22Rv1 (cell line): ENCODE results near the gene MLH1.
A peak's percentile ranks its signal among the peaks of the same experiment; 100 is the strongest.

Experiments
- H3K27ac ChIP-seq: fragments of 450-650 bp; 2 replicates; pipeline ENCODE4 v1.5.1; 2017
- ZFX ChIP-seq: fragments of 450-650 bp; IDR thresholded peaks from 2 replicates; pipeline ENCODE4 v1.6.1; 2017; ENCODE audit warnings: antibody characterized with exemption, borderline replicate concordance
- TF ChIP-seq, protein P1 (sequence below): fragments of 450-650 bp; IDR thresholded peaks from 2 replicates; pipeline ENCODE4 v1.5.1; 2017; ENCODE audit warnings: mild to moderate bottlenecking

Gene MLH1

GRCh38 chr3:36989005-36989404, 4.3 kb upstream of the MLH1 start:
- no peak overlapping the region for H3K27ac ChIP-seq

GRCh38 chr3:36989568-36989967, 3.8 kb upstream of the MLH1 start:
- H3K27ac ChIP-seq, result no peak overlapping the region
- no peak for TF ChIP-seq ZFX
- TF ChIP-seq, protein P1, sequence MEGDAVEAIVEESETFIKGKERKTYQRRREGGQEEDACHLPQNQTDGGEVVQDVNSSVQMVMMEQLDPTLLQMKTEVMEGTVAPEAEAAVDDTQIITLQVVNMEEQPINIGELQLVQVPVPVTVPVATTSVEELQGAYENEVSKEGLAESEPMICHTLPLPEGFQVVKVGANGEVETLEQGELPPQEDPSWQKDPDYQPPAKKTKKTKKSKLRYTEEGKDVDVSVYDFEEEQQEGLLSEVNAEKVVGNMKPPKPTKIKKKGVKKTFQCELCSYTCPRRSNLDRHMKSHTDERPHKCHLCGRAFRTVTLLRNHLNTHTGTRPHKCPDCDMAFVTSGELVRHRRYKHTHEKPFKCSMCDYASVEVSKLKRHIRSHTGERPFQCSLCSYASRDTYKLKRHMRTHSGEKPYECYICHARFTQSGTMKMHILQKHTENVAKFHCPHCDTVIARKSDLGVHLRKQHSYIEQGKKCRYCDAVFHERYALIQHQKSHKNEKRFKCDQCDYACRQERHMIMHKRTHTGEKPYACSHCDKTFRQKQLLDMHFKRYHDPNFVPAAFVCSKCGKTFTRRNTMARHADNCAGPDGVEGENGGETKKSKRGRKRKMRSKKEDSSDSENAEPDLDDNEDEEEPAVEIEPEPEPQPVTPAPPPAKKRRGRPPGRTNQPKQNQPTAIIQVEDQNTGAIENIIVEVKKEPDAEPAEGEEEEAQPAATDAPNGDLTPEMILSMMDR, result no peak

More at GRCh38 chr3:36989005-36989404, 4.3 kb upstream of the MLH1 start:
- TF ChIP-seq ZFX, result no peak
- TF ChIP-seq, protein P1, result no peak

- TF ChIP-seq, protein P1, result no peak
- no peak for TF ChIP-seq ZFX
- H3K27ac ChIP-seq, result peak overlapping the region; percentile 93; the same call in 1 of the 2 replicates
Measured at GRCh38 chr3:36991147-36991546, 2.2 kb upstream of the MLH1 start.

DNA sequence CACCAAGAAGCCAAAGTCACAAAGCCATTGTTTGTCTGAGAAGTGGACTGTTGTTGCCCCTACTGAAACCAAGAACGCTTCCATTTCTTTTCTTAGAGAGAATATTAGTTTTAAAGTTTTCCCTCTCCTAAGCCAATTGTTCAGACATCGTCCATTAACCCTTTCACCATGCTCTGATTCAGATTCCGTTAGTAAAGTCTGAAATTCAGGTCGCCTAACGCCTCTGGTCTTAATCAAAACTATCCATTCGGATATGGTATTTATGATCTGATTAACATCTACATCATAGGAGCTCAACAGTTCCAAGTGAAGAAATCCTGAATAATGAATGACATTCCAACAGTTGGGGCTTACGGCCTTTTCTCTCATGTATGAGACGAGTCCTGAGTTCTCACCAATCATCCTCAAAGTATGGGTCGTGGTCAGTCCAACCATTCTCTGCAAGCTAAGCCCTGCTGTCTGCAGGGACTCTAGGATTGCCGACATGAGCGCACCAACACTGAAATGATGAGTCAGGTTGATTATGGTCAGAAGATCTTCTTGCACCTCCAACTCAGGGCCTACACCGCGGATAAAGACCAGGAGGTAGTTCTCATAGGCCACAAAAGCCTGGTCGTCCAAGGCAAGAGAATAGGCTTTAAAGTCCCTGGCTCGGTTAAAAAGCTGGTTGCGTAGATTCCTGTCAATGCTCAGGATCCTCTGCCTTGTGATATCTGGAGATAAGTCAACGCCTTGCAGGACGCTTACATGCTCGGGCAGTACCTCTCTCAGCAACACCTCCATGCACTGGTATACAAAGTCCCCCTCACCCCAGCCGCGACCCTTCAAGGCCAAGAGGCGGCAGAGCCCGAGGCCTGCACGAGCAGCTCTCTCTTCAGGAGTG, 1.2 kb upstream of the MLH1 start:
- TF ChIP-seq, protein P1, result no peak
- TF ChIP-seq ZFX, result no peak
- H3K27ac ChIP-seq, result peak overlapping the region; percentile 93

DNA sequence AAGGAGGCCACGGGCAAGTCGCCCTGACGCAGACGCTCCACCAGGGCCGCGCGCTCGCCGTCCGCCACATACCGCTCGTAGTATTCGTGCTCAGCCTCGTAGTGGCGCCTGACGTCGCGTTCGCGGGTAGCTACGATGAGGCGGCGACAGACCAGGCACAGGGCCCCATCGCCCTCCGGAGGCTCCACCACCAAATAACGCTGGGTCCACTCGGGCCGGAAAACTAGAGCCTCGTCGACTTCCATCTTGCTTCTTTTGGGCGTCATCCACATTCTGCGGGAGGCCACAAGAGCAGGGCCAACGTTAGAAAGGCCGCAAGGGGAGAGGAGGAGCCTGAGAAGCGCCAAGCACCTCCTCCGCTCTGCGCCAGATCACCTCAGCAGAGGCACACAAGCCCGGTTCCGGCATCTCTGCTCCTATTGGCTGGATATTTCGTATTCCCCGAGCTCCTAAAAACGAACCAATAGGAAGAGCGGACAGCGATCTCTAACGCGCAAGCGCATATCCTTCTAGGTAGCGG, 452 bp upstream of the MLH1 start, which contains the start of gene EPM2AIP1:
EPM2AIP1 (minus strand) TSS at position 326 of the 520 bp plus-strand sequence; CDS start at position 272, 54 bp downstream.
- TF ChIP-seq, protein P1, result peak; percentile 40
- no peak for TF ChIP-seq ZFX
- H3K27ac ChIP-seq, result peak within 1 kb of the TSS; percentile 93

DNA sequence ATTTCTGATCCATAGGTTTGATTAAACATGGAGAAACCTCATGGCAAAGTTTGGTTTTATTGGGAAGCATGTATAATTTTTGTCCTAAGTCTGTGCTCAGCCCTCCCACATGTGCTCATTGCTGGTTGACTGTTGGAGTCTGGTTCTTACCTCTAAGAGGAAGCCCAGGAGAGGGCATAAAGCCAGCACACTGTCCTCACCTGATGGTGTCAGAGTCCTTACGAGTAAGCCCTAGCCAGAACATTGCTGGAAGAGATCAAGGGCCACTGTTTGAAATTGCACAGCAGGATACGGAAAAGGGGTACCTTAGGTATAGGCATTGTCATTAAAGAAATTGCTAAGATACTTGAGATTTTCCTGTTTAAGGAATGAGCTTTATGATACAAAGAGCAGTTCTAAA, 21.3 kb downstream of the MLH1 start:
- TF ChIP-seq, protein P1, result no peak
- no peak for TF ChIP-seq ZFX
- no peak overlapping the region for H3K27ac ChIP-seq

GRCh38 chr3:37015642-37016041, 22.3 kb downstream of the MLH1 start:
- no peak overlapping the region for H3K27ac ChIP-seq
- TF ChIP-seq, protein P1, result no peak
- TF ChIP-seq ZFX, result no peak
